Fibroblast of skin of left biceps (primary cell): Measurements from ENCODE around the gene MAZ.
"Not testable (repeated sequence)": the region's sequence is repeated elsewhere in the genome, so short reads cannot be mapped to it uniquely, and the experiment has no call there.

Experiments used
- DNase-seq, 2 experiments: peaks; one replicate each; pipeline ENCODE4 v3.0.0-alpha.2; 2013; ENCODE audit warnings: low read depth in 2 of 2

The MAZ gene

GRCh38 chr16:29806099-29806579, at the start of gene MAZ:
Gene MAZ, plus strand, starts transcription at chr16:29806529. Its CDS starts 173 bp downstream, at chr16:29806702.
- no peak for DNase-seq

GRCh38 chr16:29756654-29757053, 49.7 kb upstream of the MAZ start:
- no peak for DNase-seq

- not testable (repeated sequence) for DNase-seq
Measured at GRCh38 chr16:29757086-29757485, 49.2 kb upstream of the MAZ start.

- peak in 1 of 2 experiments; percentile 4 for DNase-seq
Measured at GRCh38 chr16:29757950-29758466, 48.3 kb upstream of the MAZ start.

- no peak for DNase-seq
Measured at GRCh38 chr16:29760567-29761279, 45.6 kb upstream of the MAZ start.

- DNase-seq: not testable (repeated sequence)
Measured at GRCh38 chr16:29761280-29761651, 45.1 kb upstream of the MAZ start.

GRCh38 chr16:29761882-29762281, 44.4 kb upstream of the MAZ start:
- DNase-seq: no peak

GRCh38 chr16:29763326-29763725, 43.0 kb upstream of the MAZ start:
- no peak for DNase-seq

- DNase-seq: no peak
Measured at GRCh38 chr16:29765167-29766032, 40.9 kb upstream of the MAZ start.

- DNase-seq: no peak
Measured at GRCh38 chr16:29766571-29766970, 39.8 kb upstream of the MAZ start.

- no peak for DNase-seq
Measured at GRCh38 chr16:29767062-29767461, 39.3 kb upstream of the MAZ start.

- no peak for DNase-seq
Measured at GRCh38 chr16:29769507-29769906, 36.8 kb upstream of the MAZ start.

GRCh38 chr16:29770250-29770929, 35.9 kb upstream of the MAZ start:
- no peak for DNase-seq

- not testable (repeated sequence) for DNase-seq
Measured at GRCh38 chr16:29772330-29772729, 34.0 kb upstream of the MAZ start.

- no peak for DNase-seq
Measured at GRCh38 chr16:29774730-29775129, 31.6 kb upstream of the MAZ start.

GRCh38 chr16:29775742-29776408, 30.5 kb upstream of the MAZ start:
- no peak for DNase-seq

GRCh38 chr16:29777576-29778350, 28.6 kb upstream of the MAZ start, which contains the start of gene ZG16:
Gene ZG16, plus strand, starts transcription at chr16:29778256. Its CDS starts 1,011 bp downstream, at chr16:29779267.
- DNase-seq: no peak

- DNase-seq: no peak
Measured at GRCh38 chr16:29779474-29779873, 26.9 kb upstream of the MAZ start.

- not testable (repeated sequence) for DNase-seq
Measured at GRCh38 chr16:29783094-29783953, 23.0 kb upstream of the MAZ start.

GRCh38 chr16:29784157-29784556, 22.2 kb upstream of the MAZ start:
- DNase-seq: no peak
